AG09319 (cell line): ENCODE measurements around the gene GABRP.
A peak's percentile ranks its signal among the peaks of the same experiment; 100 is the strongest.

Experiments
- DNase-seq: peaks from one replicate; pipeline ENCODE4 v3.0.0-alpha.2; 2010; ENCODE audit warnings: low read depth; ENCODE audit errors: extremely low read depth
- CTCF ChIP-seq: IDR thresholded peaks from 2 replicates; pipeline ENCODE4 v1.5.1; 2011; ENCODE audit warnings: low read depth, mild to moderate bottlenecking, inconsistent platforms, low read length, moderate library complexity

Gene GABRP

GRCh38 chr5:170809551-170809950, 26.0 kb downstream of the GABRP start:
- DNase-seq, result no peak
- peak; percentile 45 for TF ChIP-seq CTCF

- DNase-seq, result no peak
- TF ChIP-seq CTCF, result no peak
These were observed 28.2 kb downstream of the GABRP start for GRCh38 chr5:170811719-170812118.

- TF ChIP-seq CTCF, result no peak
- DNase-seq, result no peak
These were observed 29.7 kb downstream of the GABRP start for GRCh38 chr5:170813231-170813630.

- DNase-seq, result no peak
- no peak for TF ChIP-seq CTCF
These were observed 33.7 kb downstream of the GABRP start for GRCh38 chr5:170817195-170817594.

- no peak for TF ChIP-seq CTCF
- no peak for DNase-seq
These were observed 34.7 kb downstream of the GABRP start for GRCh38 chr5:170818232-170818631.

GRCh38 chr5:170819824-170820223, 36.3 kb downstream of the GABRP start:
- no peak for TF ChIP-seq CTCF
- DNase-seq, result no peak

GRCh38 chr5:170821257-170821800, 37.8 kb downstream of the GABRP start:
- no peak for TF ChIP-seq CTCF

More at GRCh38 chr5:170821257-170821800, 37.8 kb downstream of the GABRP start:
- no peak for DNase-seq
